ENCODE measurements around the gene ASGR2. TPM values are rescaled to one million over a fixed set of nuclear protein-coding genes. Genes with fewer than 3 reads are reported as not detected.
"Not testable (repeated sequence)": the region's sequence is repeated elsewhere in the genome, so short reads cannot be mapped to it uniquely, and the experiment has no call there.

ASGR2 gene
- total and polyA plus RNA-seq, 11 donors: 0.28 to 2.1 (median 0.34) TPM; not detected in 7

- Histone ChIP-seq H3K4me3 (peak overlapping the region in 8 of 12 donors; percentile 12 to 55 (median 32)), H3K27me3 (peaks cover 0 to 47% (median 7%) of the 10 kb centered on the region in 9 donors), H3K27ac (peak overlapping the region in 7 of 12 donors; percentile 11 to 90 (median 46)), H3K36me3 (no peaks in the 10 kb centered on the region), H3K4me1 (peaks cover 0 to 40% (median 0%) of the 10 kb centered on the region in 12 donors), H3K9me3 (no peaks in the 10 kb centered on the region)
- peak in 3 of 4 donors; percentile 26 to 60 (median 48) for ATAC-seq
- 37 to 43% (median 40%) methylated on average over 11 of the region's 11 CpGs for WGBS, 4 donors
- intact Hi-C loops (cut with DNase I): loop anchor here in 3 of 10 donors (10.0 kb wide), 1 partner anchor 216 kb away; no protein-coding TSS in a partner anchor
- TF ChIP-seq, protein P1, sequence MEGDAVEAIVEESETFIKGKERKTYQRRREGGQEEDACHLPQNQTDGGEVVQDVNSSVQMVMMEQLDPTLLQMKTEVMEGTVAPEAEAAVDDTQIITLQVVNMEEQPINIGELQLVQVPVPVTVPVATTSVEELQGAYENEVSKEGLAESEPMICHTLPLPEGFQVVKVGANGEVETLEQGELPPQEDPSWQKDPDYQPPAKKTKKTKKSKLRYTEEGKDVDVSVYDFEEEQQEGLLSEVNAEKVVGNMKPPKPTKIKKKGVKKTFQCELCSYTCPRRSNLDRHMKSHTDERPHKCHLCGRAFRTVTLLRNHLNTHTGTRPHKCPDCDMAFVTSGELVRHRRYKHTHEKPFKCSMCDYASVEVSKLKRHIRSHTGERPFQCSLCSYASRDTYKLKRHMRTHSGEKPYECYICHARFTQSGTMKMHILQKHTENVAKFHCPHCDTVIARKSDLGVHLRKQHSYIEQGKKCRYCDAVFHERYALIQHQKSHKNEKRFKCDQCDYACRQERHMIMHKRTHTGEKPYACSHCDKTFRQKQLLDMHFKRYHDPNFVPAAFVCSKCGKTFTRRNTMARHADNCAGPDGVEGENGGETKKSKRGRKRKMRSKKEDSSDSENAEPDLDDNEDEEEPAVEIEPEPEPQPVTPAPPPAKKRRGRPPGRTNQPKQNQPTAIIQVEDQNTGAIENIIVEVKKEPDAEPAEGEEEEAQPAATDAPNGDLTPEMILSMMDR (IDR thresholded peaks at IDR 0.05): no peak
- TF ChIP-seq POLR2A (IDR thresholded peaks at IDR 0.05): no peak
- no peak for DNase-seq
Observed at GRCh38 chr17:7130621-7131422, 16.2 kb upstream of the ASGR2 start.

DNA sequence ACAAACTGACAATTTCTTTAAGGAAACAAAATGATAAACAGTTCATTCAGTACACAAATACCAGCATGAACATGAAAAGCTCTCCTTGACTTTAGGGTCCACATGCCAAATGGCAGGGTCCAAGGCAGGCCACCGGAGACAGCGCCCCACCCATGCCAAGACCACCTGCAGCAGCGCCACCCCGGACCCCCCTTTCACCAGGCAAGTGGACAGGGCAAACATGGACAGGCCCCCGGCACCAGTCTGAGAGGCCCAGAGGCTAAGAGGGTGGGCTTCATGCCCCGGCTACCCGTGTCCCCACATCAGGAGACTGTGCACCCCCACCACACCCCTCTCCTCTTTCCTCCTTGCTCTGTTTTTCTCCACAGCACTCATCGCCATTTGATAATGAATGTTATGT is 14.7 kb upstream of the ASGR2 start:
- Histone ChIP-seq H3K27ac (no peak overlapping the region), H3K4me1 (peaks cover 0 to 34% (median 0%) of the 10 kb centered on the region in 12 donors), H3K36me3 (no peaks in the 10 kb centered on the region), H3K27me3 (peaks cover 0 to 47% (median 7%) of the 10 kb centered on the region in 9 donors), H3K9me3 (no peaks in the 10 kb centered on the region), H3K4me3 (no peak overlapping the region)
- intact Hi-C loops (cut with DNase I): no loop called here
- DNase-seq (no peak), ATAC-seq (no peak)
- TF ChIP-seq POLR2A (IDR thresholded peaks at IDR 0.05): no peak
- TF ChIP-seq, protein P1 (IDR thresholded peaks at IDR 0.05): no peak
- WGBS, 4 donors: 82 to 88% (median 87%) methylated on average over 8 of the region's 8 CpGs

- peaks cover 0 to 32% (median 0%) of the 10 kb centered on the region in 12 donors for H3K4me1 ChIP-seq
- H3K9me3 ChIP-seq: no peaks in the 10 kb centered on the region
- 56 to 69% (median 63%) methylated on average over 5 of the region's 5 CpGs for WGBS, 4 donors
- no peak for DNase-seq
- H3K4me3 ChIP-seq: no peak overlapping the region
- H3K27me3 ChIP-seq: peaks cover 0 to 38% (median 7%) of the 10 kb centered on the region in 9 donors
- ATAC-seq: no peak
- no peaks in the 10 kb centered on the region for H3K36me3 ChIP-seq
- intact Hi-C loops (cut with DNase I): no loop called here
- H3K27ac ChIP-seq: no peak overlapping the region
- TF ChIP-seq, protein P1 (IDR thresholded peaks at IDR 0.05): no peak
- TF ChIP-seq POLR2A (IDR thresholded peaks at IDR 0.05): no peak
Observed at GRCh38 chr17:7128160-7128559, 13.5 kb upstream of the ASGR2 start.

GRCh38 chr17:7127501-7127900 is 12.9 kb upstream of the ASGR2 start:
- H3K4me3 ChIP-seq; ATAC-seq; intact Hi-C loops (cut with DNase I); H3K36me3 ChIP-seq; H3K27ac ChIP-seq; DNase-seq; H3K9me3 ChIP-seq: not testable (repeated sequence)
- peaks cover 0 to 32% (median 0%) of the 10 kb centered on the region in 12 donors for H3K4me1 ChIP-seq
- H3K27me3 ChIP-seq: peaks cover 0 to 31% (median 7%) of the 10 kb centered on the region in 9 donors
- WGBS, 4 donors: 87 to 97% (median 90%) methylated on average over 5 of the region's 5 CpGs

DNA sequence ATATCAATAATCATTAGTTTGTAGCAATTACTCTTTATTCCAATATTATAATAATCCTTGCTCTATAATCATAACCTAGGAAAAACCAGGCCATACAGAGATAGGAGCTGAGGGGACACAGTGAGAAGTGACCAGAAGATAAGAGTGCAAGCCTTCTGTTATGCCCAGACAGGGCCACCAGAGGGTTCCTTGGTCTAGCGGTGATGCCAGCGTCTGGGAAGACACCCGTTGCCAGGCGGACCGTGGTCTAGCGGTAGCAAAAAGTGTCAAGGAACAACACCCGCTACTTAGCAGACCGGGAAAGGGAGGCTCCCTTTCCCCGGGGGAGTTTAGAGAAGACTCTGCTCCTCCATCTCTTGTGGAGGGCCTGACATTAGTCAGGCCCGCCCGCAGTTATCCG is 11.8 kb upstream of the ASGR2 start:
- DNase-seq; H3K4me3 ChIP-seq; ATAC-seq; H3K9me3 ChIP-seq; H3K27ac ChIP-seq; H3K36me3 ChIP-seq; intact Hi-C loops (cut with DNase I): not testable (repeated sequence)
- peaks cover 0 to 40% (median 0%) of the 10 kb centered on the region in 12 donors for H3K4me1 ChIP-seq
- 79 to 87% (median 81%) methylated on average over 12 of the region's 12 CpGs for WGBS, 4 donors
- H3K27me3 ChIP-seq: peaks cover 0 to 24% (median 5%) of the 10 kb centered on the region in 9 donors
